Fibroblast of the conjunctiva (primary cell): Measurements from ENCODE around the gene TPSD1.
"Not testable (repeated sequence)": the region's sequence is repeated elsewhere in the genome, so short reads cannot be mapped to it uniquely, and the experiment has no call there.

ENCODE experiments used
- DNase-seq: peaks from one replicate; pipeline ENCODE4 v3.0.0-alpha.2; 2010; ENCODE audit warnings: low read depth

The TPSD1 gene

DNA sequence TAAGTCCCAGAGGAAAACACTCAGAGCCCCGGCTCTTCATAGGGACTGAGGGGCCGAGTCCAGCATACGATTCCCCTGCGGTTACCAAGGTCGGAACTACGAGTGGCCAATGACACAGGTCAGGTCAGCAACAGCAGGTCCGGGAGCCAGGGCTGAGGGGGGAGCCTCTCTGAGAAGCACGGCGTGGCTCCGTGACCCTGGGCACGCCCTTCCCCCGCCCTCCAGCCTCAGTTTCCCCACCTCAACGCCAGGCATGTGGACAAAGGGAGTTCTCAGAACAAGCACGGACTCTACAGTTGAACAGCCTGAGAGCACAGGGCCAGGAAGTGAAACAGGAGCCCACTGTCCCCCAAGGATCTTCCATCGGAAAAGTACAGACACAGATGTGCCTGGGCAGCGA is 25.6 kb downstream of the TPSD1 start:
- no peak for DNase-seq

DNA sequence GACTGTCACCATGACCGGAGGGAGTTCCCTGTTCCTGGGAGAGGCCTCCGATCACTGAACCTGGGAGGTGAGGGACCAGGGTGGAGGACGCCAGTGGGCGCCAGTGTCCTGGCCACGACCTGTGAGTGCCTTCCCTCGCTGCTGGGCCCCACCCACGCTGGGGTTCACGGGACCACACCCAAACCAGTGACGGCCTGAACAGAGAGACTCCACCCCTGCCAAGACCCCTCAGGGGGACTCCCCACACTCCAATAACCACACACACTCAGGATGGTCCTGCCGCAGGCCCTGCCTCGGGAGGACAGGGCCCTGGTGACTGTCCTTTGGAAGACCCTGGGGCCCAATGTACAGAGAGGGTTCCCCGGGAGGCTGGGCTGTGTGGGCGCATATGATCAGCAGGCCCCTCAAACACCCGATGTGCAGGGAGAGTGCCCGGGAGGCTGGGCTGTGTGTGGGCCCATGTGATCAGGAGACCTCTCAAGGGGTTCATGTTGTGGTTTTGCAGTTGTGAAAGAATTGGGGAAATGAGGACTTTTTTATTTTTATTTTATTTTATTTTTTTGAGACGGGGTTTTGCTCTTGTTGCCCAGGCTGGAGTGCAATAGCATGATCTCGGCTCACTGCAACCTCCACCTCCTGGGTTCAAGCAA is 26.6 kb downstream of the TPSD1 start:
- DNase-seq, result no peak

GRCh38 chr16:1283296-1283695 is 27.4 kb downstream of the TPSD1 start:
- no peak for DNase-seq

DNA sequence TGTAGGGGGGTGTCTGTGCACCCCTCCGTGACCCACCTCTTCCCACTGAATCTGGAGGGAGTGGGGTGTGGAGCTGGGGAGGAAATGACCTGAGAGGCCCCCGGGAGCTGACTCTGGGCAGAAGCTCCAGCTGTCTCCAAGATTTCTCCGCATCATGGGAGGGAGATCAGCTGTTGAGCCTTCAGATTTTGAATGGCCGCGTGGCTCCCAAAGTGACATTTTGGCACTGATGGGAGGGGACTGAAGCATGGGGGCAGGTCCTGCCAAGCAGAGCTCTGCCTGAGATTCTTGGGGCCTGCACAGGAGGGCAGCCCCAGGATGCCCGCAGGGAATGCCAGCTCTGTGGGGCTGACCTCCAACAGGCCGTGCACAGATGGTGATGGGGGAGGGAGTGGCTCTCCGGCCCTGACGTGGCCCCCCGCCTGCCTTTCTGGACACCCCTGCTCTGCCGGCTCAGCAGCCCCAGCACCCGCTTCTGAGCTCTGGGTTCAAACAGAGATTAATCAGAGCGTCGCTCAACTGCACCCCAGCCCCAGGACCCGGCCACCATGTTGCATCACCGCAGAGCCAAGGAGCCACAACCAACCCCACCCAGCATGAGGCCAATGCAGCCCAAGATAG is 28.2 kb downstream of the TPSD1 start:
- no peak for DNase-seq

DNA sequence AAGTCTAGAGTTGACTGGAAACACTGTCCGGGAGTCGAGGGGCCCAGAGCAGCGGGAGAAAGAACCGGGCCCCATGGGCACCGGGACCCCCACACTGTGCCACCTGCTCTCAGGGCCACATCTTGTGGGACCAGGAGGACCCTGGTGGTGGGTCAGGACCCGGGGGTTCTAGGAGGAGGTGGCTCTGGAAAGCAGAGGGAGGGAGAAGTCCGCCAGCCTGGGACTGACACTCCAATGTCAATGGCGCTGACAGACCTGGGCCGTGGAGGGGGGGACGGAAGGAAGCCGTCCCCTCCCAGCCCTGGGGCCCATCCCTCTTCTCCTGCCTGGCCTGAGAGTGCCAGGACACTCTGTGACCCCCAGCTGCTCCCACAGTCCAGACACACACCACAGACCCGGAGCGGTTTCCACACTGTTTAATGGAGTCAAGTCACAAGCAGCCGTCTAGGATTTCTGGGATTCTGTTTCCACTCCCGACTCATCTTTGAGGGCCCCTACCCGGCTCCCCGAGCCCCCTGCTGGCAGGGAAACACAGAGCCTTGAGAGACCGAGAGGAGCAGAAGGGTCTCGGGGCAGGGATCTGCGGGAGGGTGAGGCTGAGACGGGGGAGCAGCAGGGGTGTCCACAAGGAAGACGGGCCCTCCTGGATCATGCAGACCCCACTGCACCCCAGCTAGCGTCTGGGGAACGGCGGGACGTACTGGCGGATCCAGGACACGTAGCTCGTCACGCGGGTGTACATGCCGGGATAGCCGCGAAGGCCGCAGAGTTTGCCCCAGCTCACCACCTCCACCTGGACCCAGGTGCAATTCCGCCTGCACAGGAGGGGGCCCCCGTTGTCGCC is 30.0 kb downstream of the TPSD1 start:
- DNase-seq, result no peak

GRCh38 chr16:1286513-1287094 is 30.7 kb downstream of the TPSD1 start:
- no peak for DNase-seq

DNA sequence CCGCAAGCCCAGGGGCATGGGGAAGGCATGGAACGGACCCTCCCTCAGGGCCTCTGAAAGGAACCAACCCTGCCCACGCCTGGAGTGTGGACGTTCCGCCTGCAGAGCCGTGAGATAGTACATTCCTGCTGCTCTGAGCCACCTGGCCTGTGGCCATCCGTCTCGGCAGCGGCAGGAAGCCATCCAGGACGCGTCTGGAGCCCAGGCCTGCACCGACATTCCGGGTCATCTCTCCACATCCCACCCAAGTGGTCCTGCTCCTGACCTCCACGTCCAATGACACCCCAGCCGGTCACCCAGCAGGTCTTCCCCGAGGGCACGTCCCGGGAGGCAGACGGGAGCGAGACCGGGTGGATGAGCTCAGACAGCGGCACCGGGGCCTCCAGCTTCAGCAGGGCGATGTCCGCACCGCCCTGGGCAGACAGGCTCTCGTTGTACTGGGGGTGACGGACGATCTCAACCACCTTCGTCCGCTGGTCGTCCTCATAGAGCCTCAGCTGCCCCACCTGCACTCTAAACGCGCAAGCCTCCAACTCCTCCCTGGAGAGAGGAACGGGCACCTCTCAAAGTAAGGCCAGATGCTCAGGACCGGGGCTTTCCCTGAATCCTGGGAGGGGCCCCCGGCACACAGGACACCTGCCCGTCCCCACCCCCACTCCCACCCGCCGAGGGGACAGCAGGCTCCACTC is 32.3 kb downstream of the TPSD1 start:
- DNase-seq, result no peak

DNA sequence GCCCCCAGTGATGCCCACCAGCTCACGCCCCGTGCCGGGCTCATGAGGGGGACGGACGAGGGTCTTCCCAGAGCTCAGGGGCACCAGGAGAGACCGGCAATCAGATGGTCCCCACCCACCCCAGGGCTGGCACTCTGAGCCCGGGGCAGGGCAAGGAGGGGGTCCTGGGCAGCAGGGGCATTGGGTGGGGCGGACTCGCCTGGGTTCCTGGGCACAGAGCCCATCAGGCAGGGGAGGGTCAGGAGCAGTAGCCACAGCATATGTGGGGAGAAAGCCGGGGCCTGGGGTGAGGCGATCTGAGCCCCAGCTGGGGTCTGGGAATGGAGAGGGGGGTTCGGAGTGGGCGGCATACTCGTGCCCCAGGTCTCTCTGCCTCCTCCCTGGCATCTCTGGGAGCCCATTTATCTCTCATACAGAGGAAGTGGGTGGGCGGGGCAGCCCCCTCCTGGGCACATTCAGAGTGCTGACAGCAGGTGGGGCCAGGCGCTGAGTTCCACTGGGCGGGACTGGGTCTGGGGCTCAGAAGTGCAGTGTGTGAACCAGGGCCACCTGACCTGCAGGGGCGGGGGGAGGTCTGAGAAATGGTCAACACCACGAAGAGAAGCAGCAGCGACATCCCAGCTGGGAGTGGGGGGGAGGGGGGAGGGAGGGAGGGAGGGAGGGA is 33.1 kb downstream of the TPSD1 start:
- DNase-seq, result no peak

DNA sequence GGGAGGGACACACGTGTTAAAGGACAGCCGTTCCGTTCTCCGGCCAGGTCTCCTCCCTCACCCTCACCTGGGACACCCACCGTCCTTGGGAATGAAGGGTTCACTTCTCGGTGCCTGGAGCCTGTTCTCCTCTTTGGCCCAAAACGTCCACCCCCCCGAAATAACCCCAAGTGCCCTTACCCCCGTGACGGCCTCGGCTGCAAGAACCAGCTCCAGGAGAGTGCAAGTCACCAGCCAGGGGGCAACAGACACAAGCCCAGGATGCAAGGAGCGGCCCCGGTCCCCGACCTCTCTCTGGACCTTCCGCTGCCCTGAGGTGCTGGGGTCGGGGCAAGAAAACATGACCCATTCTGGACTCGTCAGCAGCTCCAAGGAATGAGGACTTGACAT is 33.6 kb downstream of the TPSD1 start:
- no peak for DNase-seq

DNA sequence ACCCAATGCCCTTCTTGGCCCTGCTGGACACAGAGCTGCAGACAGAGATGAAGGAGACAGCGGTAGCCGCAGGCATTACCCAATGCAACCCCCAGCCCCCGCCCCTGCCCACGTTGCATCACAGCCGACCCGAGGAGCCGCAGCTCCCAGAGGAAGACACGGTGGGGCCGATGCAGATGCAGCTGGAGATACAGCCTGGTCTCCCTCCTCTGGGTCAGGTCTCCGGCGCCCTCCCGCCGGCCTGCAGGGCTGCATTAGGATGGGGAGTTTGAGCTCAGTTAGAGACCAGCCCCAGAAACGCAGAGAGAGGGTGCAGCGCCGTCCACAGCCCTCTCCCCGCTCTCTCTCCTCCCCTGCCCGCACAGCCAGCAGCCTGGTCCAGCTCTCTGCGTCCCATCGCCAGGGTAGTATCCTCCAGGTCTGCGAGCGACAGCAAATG is 34.2 kb downstream of the TPSD1 start:
- no peak for DNase-seq

DNA sequence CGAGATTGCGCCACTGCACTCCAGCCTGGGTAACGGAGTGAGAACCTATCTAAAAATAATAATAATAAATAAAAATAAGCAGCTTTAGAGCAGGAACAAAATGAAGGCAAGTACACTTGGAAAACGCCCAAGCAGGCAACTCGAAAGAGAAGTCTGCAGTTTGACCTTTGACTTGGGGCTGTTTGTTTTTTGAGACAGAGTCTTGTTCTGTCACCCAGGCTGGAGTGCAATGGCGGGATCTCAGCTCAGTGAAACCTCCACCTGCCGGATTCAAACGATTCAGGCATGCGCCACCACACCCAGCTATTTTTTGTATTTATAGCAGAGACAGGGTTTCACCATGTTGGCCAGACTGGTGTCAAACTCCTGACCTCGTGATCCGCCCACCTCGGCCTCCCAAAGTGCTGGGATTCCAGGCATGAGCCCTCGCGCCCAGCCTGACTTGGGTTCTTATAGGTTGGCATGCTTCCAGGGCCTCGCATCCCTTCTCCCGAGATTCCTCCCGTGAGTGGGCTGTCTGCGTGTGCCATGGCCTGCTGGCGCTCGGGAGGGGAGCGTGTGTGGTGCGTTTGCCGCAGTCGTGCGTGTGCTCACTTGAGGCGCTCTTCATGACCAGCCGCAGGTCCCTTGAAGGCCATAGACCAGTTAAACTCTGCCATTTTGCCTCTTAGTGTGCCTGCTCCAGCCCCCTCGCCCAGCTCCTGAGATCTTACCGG is 35.1 kb downstream of the TPSD1 start:
- DNase-seq, result no peak

- DNase-seq, result no peak
Measured at GRCh38 chr16:1291576-1291974, 35.7 kb downstream of the TPSD1 start.

GRCh38 chr16:1292208-1292607 is 36.3 kb downstream of the TPSD1 start:
- not testable (repeated sequence) for DNase-seq

DNA sequence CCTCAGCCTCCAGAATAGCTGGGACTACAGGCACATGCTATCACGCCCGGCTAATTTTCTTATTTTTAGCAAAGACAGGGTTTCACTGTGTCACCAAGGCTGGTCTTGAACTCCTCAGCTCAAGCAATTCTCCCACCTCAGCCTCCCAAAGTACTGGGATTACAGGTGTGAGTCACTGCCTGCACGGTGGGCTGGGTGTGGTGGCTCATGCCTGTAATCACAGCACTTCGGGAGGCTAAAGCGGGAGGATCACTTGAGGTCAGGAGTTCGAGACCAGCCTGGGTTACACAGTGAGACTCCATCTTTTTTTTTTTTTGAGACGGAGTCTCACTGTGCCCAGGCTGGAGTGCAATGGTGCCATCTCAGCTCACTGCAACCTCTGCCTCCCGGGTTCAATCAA is 36.9 kb downstream of the TPSD1 start:
- not testable (repeated sequence) for DNase-seq

DNA sequence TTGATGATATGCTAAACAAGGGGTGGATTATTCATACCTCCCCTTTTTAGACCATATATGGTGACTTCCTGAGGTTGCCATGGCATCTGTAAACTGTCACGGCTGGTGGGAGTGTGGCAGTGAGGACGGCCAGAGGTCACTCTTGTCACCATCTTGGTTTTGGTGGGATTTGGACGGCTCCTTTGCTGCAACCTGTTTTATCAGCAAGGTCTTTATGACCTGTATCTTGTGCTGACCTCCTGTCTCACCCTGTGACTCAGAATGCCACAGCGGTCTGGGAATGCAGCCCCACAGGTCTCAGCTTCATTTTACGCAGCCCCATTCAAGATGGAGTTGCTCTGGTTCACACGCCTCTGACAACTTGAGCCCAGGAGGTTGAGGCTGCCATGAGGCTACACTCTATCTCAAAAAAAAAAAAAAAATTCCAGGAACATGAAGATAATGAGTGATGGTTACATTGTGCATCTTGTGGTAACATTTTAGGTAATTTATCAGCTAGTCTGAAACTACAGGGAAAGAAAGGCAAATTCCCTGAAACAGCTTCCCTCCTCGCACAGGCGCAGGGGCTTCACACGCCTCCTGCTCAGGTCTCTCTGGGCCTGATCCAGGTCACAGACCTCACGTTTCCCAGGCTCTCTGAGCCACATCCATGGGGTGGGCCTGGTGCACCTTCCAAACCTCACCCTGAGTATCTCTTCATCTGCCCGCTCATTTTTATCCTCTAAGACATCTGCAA is 38.2 kb downstream of the TPSD1 start:
- DNase-seq, result no peak

DNA sequence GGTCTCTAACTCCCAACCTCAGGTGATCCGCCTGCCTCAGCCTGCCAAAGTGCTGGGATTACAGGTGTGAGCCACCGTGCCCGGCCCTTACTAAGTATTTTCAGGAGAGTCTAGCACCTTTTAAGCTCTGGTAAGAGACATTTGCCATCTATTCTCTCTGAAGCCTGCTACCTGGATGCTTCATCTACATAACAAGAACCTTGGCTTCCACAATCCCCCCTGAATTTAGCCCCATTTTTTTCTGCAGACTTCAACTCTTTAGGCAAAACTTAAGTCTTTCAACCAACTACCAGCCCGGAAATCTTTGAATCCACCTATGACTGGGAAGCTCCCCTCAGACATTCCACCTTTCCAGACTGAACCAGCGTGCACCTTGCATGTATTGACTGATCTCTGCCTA is 39.6 kb downstream of the TPSD1 start:
- no peak for DNase-seq

- not testable (repeated sequence) for DNase-seq
Measured at GRCh38 chr16:1296688-1297017, 40.8 kb downstream of the TPSD1 start.

DNA sequence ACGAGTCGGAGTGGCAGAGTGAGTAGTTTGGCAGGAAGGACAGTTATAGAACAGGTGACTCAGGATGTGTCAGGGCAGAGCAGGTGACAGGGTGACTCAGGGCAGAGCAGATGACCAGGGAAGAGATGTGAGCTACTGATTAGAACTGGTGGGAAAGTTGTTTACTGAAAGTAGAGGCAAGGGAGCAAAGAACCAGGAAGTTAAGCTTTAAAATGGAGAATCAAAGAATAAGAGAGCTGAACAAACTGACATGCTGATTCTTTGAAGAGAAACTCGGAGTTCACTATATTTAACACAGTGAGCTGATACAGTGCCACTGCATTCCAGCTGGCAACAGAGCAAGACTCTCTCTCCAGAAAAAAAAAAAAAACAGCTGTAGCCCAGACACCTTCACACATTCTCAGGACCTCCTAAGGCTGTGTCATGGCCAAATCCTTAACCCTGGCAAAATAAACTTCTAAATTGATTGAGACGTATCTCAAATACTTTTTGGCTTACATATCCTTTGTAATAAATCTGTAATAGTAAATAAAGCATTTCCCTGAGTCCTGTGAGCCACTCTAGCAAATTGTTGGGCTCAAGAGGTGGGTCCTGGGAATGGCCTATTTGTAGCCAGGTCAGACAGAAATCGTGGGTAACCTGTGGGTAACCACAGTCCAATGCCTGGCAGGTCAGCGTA is 41.3 kb downstream of the TPSD1 start:
- DNase-seq, result no peak

GRCh38 chr16:1298406-1298805 is 42.5 kb downstream of the TPSD1 start:
- no peak for DNase-seq
